Suprapubic skin (tissue), 4 donors: ENCODE data around the gene TEDC1.

Experiments
- EP300 ChIP-seq: sonication (generic); formaldehyde crosslinking; IDR thresholded peaks from one replicate; pipeline ENCODE4 v1.6.1; 2017; ENCODE audit warnings: antibody characterized with exemption
- POLR2A ChIP-seq, 2 donors: fragments of 450-650 bp; IDR thresholded peaks; one replicate each; pipeline ENCODE4 v1.6.1; 2017; ENCODE audit warnings: antibody characterized with exemption in 2 of 2, mild to moderate bottlenecking in 2 of 2, moderate library complexity in 2 of 2
- POLR2AphosphoS5 ChIP-seq, 3 donors: sonication (generic); formaldehyde crosslinking; IDR thresholded peaks; one replicate each; pipeline ENCODE4 v1.6.1; 2017; ENCODE audit warnings: antibody characterized with exemption in 3 of 3
- TF ChIP-seq, protein P1 (sequence below), 2 donors: fragments of 200-600 bp in 1 of 2; fragments of 450-650 bp in 1 of 2; sonication (generic) in 1 of 2; IDR thresholded peaks; one replicate each; pipeline ENCODE4 v1.5.1; 2016 to 2019; ENCODE audit warnings: antibody characterized with exemption in 2 of 2, mild to moderate bottlenecking in 1 of 2, moderate library complexity in 1 of 2

DNA sequence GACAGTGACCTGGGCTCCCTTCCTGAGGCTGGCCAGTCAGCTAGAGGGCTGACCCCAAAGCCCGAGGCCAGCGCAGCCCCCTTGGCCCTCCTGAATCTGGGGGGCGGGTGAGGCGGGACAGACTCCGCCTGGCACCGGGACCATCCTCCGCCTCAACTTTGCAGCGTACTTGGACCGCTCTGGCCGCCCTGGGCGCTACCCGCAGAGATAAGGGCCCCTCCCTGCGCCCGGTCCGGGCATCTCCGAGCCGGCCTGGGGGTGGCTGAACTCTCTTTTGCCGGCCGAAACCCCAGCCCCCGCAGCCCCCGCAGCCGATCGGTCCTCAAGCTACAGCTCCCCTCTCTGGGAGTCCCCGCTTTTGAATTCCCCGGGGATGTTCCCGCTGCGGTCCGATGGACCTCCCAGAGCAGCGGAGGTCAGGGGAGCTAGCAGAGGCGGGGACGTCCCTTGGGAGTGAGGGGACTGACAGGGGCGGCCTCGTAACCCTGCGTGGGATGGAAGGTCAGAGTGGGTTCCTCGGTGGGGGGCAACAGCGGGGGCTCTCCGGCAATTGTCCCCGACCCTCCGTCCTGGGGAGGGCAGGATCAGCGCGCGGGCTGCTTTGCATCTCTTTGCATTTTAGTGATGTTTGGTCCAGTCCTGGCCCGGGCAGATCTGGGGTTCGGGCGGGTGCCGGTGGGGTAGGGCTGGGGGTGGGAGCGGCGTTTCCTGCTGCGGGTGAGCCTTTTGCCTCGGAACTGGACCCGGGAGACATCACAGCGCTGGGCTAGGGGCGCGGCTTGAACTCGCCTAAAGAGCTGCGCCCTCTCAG lies 4.7 kb upstream of the TEDC1 start, which contains the start of gene CRIP1:
- no peak for TF ChIP-seq POLR2A (IDR thresholded peaks at IDR 0.05)
- TF ChIP-seq, protein P1, sequence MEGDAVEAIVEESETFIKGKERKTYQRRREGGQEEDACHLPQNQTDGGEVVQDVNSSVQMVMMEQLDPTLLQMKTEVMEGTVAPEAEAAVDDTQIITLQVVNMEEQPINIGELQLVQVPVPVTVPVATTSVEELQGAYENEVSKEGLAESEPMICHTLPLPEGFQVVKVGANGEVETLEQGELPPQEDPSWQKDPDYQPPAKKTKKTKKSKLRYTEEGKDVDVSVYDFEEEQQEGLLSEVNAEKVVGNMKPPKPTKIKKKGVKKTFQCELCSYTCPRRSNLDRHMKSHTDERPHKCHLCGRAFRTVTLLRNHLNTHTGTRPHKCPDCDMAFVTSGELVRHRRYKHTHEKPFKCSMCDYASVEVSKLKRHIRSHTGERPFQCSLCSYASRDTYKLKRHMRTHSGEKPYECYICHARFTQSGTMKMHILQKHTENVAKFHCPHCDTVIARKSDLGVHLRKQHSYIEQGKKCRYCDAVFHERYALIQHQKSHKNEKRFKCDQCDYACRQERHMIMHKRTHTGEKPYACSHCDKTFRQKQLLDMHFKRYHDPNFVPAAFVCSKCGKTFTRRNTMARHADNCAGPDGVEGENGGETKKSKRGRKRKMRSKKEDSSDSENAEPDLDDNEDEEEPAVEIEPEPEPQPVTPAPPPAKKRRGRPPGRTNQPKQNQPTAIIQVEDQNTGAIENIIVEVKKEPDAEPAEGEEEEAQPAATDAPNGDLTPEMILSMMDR (IDR thresholded peaks at IDR 0.05): no peak
- no peak for TF ChIP-seq POLR2AphosphoS5 (IDR thresholded peaks at IDR 0.05)
- TF ChIP-seq EP300: no peak
